Right lobe of liver (tissue), 4 donors: ENCODE measurements around the gene CCDC88C.

ENCODE experiments used
- POLR2A ChIP-seq: fragments of 450-650 bp; IDR thresholded peaks from one replicate; pipeline ENCODE4 v1.6.1; 2017; ENCODE audit warnings: antibody characterized with exemption, mild to moderate bottlenecking
- TF ChIP-seq, protein P1 (sequence below), 4 donors: fragments of 200-600 bp in 3 of 4; fragments of 450-650 bp in 1 of 4; IDR thresholded peaks; one replicate each; pipeline versions ENCODE4 v1.5.1 to v1.8.0; 2016 to 2022; ENCODE audit warnings: antibody characterized with exemption in 4 of 4, mild to moderate bottlenecking in 2 of 4
- donor health status: DM: no; HTN: no; CAD: no.
- donor health status: DM: no; HTN: no; CAD: no.
- donor health status: DM: no; HTN: yes; CAD: no.

- TF ChIP-seq, protein P1, sequence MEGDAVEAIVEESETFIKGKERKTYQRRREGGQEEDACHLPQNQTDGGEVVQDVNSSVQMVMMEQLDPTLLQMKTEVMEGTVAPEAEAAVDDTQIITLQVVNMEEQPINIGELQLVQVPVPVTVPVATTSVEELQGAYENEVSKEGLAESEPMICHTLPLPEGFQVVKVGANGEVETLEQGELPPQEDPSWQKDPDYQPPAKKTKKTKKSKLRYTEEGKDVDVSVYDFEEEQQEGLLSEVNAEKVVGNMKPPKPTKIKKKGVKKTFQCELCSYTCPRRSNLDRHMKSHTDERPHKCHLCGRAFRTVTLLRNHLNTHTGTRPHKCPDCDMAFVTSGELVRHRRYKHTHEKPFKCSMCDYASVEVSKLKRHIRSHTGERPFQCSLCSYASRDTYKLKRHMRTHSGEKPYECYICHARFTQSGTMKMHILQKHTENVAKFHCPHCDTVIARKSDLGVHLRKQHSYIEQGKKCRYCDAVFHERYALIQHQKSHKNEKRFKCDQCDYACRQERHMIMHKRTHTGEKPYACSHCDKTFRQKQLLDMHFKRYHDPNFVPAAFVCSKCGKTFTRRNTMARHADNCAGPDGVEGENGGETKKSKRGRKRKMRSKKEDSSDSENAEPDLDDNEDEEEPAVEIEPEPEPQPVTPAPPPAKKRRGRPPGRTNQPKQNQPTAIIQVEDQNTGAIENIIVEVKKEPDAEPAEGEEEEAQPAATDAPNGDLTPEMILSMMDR (IDR thresholded peaks at IDR 0.05), result no peak
- TF ChIP-seq POLR2A, result no peak
Measured at GRCh38 chr14:91316761-91317160, 100.9 kb downstream of the CCDC88C start.
